GM12873 (cell line): Measurements from ENCODE around the gene ZNF670.

Source experiments
- TF ChIP-seq, protein P1 (sequence below): IDR thresholded peaks from 2 replicates; pipeline ENCODE4 v1.5.1; 2012; ENCODE audit warnings: low read depth, mild to moderate bottlenecking, moderate library complexity, low read length, control low read depth; ENCODE audit not compliant: insufficient read depth; ENCODE audit errors: missing control alignments

ZNF670 gene

DNA sequence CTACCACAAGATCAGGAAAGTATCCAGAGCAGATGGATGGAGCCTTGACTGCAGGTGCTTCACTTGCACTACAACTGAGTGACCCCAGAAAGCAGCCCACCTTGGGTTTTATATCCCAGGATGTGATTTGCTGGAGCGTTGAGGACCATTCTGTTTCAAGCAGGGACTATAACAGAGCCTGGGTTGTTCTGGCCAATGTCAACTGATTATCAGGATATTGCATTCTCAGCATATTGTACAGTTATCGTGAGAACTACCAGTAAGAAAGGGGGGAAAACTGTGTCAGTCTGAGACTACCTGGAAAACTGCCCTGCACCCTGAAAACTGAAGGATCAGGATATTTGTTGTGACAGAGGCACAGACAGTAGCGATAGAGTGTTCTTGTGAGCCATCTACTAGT lies 17.5 kb upstream of the ZNF670 start:
- TF ChIP-seq, protein P1, sequence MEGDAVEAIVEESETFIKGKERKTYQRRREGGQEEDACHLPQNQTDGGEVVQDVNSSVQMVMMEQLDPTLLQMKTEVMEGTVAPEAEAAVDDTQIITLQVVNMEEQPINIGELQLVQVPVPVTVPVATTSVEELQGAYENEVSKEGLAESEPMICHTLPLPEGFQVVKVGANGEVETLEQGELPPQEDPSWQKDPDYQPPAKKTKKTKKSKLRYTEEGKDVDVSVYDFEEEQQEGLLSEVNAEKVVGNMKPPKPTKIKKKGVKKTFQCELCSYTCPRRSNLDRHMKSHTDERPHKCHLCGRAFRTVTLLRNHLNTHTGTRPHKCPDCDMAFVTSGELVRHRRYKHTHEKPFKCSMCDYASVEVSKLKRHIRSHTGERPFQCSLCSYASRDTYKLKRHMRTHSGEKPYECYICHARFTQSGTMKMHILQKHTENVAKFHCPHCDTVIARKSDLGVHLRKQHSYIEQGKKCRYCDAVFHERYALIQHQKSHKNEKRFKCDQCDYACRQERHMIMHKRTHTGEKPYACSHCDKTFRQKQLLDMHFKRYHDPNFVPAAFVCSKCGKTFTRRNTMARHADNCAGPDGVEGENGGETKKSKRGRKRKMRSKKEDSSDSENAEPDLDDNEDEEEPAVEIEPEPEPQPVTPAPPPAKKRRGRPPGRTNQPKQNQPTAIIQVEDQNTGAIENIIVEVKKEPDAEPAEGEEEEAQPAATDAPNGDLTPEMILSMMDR = no peak

DNA sequence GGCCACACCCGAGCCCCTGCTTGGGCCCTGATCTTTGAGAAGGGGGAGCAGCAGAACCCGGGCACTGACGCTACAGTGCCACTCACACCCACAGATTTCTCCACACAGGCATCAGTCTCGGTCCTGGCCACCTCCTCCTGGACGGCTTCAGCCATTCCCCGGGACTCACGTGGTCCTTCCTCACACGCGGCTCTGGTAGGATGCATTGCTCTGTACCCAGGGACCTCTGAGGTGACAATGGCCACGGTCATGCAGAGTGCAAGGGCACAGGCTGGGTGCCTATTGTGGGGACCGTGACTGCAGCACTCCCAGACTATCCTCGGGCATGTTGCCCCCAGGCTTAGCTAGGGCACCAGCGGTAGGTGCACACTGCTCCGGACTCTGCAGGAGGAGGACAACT lies 11.8 kb upstream of the ZNF670 start:
- TF ChIP-seq, protein P1 = no peak

DNA sequence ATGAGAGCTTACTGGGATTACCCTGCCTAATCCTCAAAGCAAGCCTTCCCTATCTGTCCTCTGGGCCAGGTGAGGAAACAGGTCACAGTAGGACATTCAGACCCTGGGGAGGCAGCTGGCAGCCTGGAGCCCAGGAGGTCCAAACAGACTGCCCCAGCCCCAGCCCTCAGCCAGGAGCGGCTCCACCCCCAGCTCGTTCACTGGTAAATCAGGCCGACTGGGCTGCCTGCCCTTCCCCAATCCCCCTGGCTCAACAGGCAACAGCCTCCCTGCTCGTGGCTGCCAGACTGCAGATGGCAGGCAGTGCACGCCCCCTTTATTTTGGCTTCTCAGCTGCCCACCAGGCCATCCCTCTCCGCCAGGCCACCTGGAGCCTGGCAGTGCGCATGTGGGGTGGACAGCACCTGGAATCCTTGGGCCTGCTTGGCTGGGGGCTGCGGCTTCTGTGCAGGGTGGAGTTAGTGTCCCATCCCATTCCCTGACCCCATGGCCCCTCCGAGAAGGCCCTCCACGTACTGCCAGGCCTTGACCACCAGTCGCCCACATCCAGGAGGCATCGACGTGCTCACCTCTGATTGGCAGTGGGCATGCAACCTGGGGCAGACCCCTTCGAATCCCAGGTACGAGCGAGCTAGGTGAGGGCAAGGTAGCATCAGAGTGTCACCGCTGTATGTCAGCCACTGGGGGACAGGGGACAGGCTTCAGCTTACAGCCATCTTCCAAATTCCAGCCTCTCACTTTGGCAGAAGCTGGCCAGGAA lies 11.2 kb upstream of the ZNF670 start:
- TF ChIP-seq, protein P1 = no peak

DNA sequence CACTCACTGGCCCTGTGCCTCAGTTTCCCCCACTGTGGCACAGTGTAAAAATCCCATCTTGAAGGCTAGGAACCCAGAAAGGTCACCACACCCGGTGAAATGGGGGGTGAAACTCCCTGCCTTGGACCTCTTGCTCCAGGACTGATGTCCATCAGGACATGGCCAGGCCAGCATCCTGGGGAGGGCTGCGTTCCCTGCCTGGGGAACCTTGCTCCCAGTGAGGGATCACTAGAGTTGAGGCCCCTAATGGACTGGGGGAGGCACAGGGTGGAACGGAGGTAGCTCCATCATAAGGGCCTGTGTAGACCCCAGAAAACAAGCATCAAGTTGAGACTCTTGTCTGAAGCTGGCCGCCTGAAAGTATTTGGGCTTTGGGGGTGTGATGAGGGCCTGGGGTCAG lies 10.4 kb upstream of the ZNF670 start:
- TF ChIP-seq, protein P1 = no peak

DNA sequence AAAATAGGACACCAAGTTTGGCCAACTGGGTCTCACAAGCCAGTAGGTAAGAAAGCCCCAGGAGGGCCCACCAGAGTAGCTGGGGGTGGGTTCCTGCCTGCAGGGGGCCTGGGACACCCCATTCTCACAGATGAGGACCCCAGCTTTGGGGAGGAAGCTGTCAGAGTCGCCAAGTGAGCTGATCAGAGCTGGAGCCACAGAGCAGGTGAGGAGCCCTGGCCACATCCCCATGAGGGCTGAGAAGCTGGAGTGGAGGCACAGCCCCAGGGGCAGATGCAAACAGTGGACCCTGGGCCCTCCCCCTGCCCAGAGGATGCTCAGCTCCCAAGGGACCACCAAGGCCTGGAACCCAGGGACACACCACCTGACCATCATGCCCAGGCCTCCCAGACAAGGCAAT lies 8.6 kb upstream of the ZNF670 start:
- TF ChIP-seq, protein P1 = no peak

DNA sequence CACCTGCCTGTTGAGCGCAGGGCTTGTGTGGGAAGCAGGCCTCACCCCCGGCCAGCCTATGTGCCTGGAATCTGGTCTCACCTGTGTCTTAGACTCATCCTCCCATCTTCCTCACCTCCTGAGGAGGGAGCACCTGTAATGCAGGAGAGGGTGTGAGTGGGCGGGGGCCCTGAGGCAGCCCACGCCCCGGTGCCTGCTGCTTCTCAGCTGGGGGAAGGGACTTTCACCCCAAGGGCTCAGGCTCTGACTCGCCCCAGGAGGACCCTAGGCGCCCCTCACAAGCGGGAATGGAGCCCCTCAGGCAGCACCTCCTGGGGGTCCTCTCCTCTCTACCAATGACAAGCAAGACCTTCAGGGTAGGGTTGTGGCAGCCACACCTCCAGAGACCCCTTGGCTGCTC lies 6.7 kb upstream of the ZNF670 start:
- TF ChIP-seq, protein P1 = no peak

DNA sequence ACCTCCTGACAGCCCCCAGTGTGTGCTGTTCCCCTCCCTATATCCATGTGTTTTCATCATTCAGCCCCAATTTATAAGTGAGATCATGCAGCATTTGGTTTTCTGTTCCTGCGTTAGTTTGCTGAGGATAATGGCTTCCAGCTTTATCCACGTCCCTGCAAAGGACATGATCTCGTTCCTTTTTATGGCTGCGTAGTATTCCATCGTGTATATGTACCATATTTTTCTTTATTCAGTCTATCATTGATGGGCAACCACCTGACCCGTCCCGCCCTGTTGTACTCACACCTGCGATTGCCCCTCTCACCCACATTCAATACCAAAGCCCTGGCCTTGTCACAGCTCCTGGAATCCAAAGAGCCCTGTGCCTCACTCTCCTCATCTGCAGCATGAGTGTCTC lies 6.2 kb upstream of the ZNF670 start:
- TF ChIP-seq, protein P1 = no peak
